ENCODE results near the gene SMIM29. TPM values are rescaled to one million over a fixed set of nuclear protein-coding genes. Genes with fewer than 3 reads are reported as not detected.

SMIM29 gene
- total RNA-seq, 1 experiment from 2014 or later: 12.0 TPM

DNA sequence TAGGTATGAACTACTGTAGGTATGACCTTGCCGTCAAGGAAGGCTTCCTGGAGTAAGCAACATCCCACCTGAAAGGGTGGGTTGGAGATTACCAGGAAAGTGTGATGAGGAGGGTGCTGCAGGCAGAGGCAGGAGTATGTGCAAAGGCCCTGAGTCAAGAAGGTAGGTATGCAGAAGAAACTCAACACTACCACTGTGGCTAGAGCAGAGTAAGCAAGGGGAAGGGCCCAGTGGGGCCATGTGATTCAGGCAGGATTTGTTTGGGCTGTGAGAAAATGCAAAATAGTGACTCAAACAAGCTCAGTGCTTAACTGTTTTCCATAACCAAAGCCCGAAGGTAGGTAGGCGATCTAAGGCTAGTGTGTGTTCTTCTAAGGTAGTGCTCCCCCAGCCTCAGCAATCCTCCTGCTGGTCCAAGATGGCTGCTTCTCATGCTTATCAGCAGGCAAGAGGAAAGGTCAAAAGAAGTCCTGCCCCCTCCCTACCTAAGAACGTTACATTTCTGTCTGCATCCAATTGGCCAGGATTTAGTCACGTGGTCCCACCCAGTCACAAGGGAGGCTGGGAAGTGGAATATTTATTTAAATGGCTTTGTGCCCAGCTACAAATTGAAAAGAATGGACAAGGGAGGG is 48.4 kb downstream of the SMIM29 start:
- POLR2A ChIA-PET: no interaction called here
- Mint-ChIP-seq H3K4me3 (ENCODE audit: unreplicated experiment) (no peak overlapping the region), H3K4me1 (ENCODE audit: insufficient read depth, unreplicated experiment) (peaks cover 7% of the 10 kb centered on the region), H3K27me3 (ENCODE audit: insufficient read depth, unreplicated experiment) (no peaks in the 10 kb centered on the region), H3K9me3 (ENCODE audit: unreplicated experiment) (no peaks in the 10 kb centered on the region), H3K36me3 (ENCODE audit: insufficient read depth, unreplicated experiment) (no peaks in the 10 kb centered on the region), H3K27ac (ENCODE audit: low read depth, unreplicated experiment) (peak overlapping the region; percentile 43)
- intact Hi-C loops (cut with micrococcal nuclease): no loop called here
- CTCF ChIA-PET: interaction anchor here (0.7 to 2.0 kb wide), 5 partner anchors 11 to 693 kb away, joined by 3 to 6 read pairs (median 3); no protein-coding TSS in a partner anchor
- BruUV-seq (replicated peaks): no TSS peak
- TF ChIP-seq CTCF (IDR thresholded peaks at IDR 0.05; ENCODE audit: unreplicated experiment): no peak
- DNase-seq (ENCODE audit: unreplicated experiment): no peak

GRCh38 chr6:34196833-34197195 is 52.0 kb downstream of the SMIM29 start:
- DNase-seq (ENCODE audit: unreplicated experiment): no peak
- no peak overlapping the region for H3K27ac Mint-ChIP-seq (ENCODE audit: low read depth, unreplicated experiment)
- no peaks in the 10 kb centered on the region for H3K27me3 Mint-ChIP-seq (ENCODE audit: insufficient read depth, unreplicated experiment)
- H3K36me3 Mint-ChIP-seq (ENCODE audit: insufficient read depth, unreplicated experiment): no peaks in the 10 kb centered on the region
- peaks cover 7% of the 10 kb centered on the region for H3K4me1 Mint-ChIP-seq (ENCODE audit: insufficient read depth, unreplicated experiment)
- CTCF ChIA-PET: interaction anchor here (0.6 to 3.8 kb wide), 22 partner anchors 9 to 978 kb away, joined by 3 to 53 read pairs (median 5); partner anchors contain the start of gene SMIM29
- intact Hi-C loops (cut with micrococcal nuclease): loop anchor here (1.0 kb wide), 3 partner anchors 47 to 218 kb away; partner anchors contain the start of gene NUDT3
- TF ChIP-seq CTCF (IDR thresholded peaks at IDR 0.05; ENCODE audit: unreplicated experiment): no peak
- H3K9me3 Mint-ChIP-seq (ENCODE audit: unreplicated experiment): no peaks in the 10 kb centered on the region
- POLR2A ChIA-PET: interaction anchor here (0.7 to 2.1 kb wide), 5 partner anchors 9 to 194 kb away, joined by 3 to 7 read pairs (median 4); no protein-coding TSS in a partner anchor
- H3K4me3 Mint-ChIP-seq (ENCODE audit: unreplicated experiment): peak overlapping the region; percentile 66
- no TSS peak for BruUV-seq (replicated peaks)

Small RNA genes within 50 kb of the gene (microRNA-seq; reads per million reads assigned to microRNA genes)
- not detected for gene MIR6835

Other genes starting within 250 kb of the SMIM29 start
- not detected in 2 replicates for gene GRM4, start 102.9 kb downstream of the SMIM29 start, total RNA-seq (2022)
- 154 and 202 TPM in 2 replicates for gene HMGA1, start 12.1 kb downstream of the SMIM29 start, total RNA-seq (2022)
- 22.4 and 23.6 TPM in 2 replicates for gene NUDT3, start 143.7 kb upstream of the SMIM29 start, total RNA-seq (2022)
- gene RPS10, start 177.1 kb upstream of the SMIM29 start, total RNA-seq (2022): 1,490 and 1,644 TPM in 2 replicates
- gene PACSIN1, start 217.1 kb upstream of the SMIM29 start, total RNA-seq (2022): not detected in 2 replicates